HG03280 (cell line): ENCODE data around the gene WDR49.

ENCODE experiments used
- ATAC-seq: cut with Tn5 transposase; IDR thresholded peaks from one replicate; pipeline ENCODE4 v1.9.1; 2021; ENCODE audit warnings: mild to moderate bottlenecking, moderate library complexity; ENCODE audit not compliant: unreplicated experiment

Gene WDR49

GRCh38 chr3:167653760-167654159 is at the start of gene WDR49:
TSS of gene WDR49 (minus strand) at chr3:167653942. CDS start at chr3:167653425, 517 bp downstream.
- no peak for ATAC-seq

DNA sequence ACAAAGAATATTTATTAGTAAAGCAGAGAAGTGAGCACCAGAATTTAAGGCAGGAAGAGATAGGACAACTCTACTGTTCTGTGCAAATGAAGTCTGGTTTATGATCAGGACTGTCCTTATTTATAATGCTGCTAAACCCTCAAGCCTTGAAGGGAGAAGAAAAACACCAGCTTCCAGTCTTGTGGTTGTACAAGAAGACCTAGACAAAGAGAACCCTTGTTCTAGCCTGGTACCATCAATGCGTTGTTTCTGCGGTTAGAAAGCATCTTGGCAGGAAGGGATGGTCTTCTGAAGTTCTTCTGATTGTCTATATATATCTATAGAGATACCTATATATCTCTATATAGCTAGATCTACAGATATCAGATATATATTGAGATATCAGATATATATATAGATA is 47.2 kb upstream of the WDR49 start:
- ATAC-seq, result no peak

- no peak for ATAC-seq
Measured at GRCh38 chr3:167700046-167700445, 46.3 kb upstream of the WDR49 start.

DNA sequence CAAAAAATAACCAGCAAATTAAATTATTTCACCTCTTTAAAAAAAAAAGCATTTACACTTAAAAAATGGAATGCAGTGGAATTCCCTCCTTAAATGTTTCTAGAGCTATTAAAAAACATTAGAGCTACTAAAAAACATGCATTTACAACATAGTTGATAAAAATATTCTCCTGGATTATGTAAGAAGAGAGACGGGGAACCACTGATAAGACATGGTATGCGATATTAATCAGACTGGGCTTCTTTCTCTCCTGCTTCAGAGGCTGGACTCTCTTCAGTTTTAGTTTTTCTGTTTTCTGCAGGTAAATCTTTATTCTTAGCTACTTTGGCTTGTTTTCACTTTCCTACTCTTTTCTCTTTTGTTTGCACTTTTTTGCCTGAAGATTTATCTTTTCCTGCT is 40.4 kb upstream of the WDR49 start:
- no peak for ATAC-seq

- peak; percentile 100 for ATAC-seq
Measured at GRCh38 chr3:167691366-167691765, 37.6 kb upstream of the WDR49 start.

GRCh38 chr3:167684388-167684993 is 30.7 kb upstream of the WDR49 start:
- ATAC-seq, result peak; percentile 78

DNA sequence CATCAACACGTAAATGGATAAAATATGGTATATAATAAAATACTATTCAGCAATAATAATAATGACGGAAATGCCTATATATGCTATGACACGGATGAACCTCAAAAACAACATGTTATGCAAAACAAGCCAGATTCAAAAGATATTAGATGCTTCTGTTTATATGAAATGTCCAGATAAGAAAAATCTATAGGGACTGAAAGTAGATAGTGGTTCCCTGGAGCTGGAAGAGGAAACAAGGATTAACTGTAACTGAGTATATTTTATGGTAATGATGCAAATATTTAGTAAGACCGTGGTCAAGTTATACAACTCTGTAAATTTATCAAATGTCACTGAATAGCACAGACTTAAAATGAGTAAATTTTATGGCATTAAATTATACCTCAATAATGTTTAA is 25.8 kb upstream of the WDR49 start:
- no peak for ATAC-seq

DNA sequence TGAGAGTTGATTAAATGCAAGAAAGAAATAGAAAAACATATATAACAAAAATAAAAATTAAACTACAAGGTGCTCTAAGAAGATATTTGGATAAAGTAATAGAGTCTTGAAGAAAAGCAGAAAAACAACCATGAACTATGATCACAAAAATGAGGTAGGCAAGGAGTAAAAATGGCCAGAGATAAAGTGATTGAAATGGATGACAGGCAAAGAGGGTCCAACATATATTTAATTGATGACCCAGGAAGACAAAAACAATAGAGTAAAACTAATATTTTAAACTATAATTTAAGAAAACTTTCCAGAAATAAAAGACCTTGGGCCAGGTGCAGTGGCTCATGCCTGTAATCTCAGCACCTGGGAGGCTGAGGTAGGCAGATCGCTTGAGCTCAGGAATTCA is 22.1 kb upstream of the WDR49 start:
- ATAC-seq, result no peak

DNA sequence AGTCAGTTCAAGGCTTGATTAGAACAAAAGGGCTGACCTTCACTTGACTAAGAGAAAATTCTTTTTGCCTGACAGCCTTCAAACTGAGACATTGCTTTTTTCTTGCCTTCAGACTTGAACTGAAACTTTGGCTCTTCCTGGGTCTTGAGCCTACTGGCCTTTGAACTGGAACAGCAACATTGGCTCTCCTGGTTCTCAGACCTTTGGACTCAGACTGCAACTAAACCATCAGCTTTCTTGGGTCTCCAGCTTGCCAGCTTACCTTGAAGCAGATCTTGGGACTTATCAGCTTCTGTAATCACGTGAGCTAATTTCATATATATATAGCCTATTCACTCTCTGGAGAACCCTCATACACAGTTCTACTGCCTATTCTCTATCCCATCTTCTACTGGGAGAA is 19.5 kb upstream of the WDR49 start:
- no peak for ATAC-seq

DNA sequence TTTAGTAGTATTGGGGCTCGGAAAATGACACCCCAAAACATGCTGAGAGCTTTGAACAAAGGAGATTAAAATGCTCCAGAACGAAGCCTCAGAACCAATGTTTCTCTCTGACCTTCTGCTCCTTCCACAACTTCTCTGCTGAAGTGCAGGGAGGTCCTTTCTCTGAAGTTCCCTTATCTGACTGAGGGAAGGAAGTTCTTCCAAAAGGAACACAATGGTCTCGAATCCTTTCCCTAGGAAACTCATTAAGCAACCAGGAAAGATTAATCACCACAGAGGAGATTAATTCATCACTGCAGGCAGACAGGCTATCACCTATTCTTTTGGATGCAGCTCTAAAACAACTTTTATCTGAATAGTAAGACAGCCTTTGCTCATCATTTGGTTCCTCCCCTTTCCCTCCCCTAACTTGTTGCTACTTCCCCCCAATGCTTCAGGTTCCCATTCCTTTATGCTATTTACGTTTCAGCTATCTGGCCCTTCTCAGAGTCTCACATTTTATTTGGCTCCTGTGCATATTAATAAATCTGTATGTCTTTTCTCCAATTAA is 18.2 kb upstream of the WDR49 start:
- no peak for ATAC-seq

DNA sequence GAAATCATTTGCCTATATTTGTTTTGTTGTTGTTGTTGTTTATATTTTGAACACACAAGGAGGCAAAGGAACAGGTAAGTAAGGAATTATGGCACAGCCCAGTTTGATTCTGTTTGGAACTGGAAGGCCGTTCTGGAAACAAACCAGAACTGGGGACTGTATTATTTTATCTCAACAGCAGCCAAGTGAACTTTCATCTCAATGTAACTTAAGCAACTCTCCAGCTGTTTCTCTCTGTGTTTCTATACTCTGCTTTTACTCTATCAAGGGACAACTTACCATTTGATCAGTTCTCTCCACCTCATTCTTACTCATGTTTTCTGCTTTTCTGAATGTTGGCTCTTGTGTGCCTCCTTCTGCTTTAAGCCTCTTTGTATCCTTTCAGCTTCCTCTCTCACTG is 16.0 kb upstream of the WDR49 start:
- ATAC-seq, result no peak

DNA sequence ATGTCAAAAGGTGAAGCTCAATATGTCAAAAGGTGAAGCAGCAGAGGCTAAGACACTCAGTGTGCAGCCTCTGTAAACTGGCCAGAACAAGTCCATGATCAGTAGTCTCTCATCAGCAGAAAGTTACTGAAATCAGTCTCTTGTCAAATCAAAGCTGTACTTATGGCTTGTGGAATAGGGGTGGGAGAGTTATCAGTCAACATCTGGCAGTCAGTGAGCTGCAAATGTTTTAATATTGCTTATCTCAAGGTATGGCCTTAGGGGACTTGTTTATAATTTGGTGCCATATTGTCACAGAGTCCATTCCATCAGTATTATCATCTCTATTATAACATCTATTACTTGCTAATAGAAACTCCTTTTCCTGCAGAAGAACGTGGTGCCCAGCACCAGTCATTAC is 14.9 kb upstream of the WDR49 start:
- ATAC-seq, result no peak

GRCh38 chr3:167666563-167666962 is 12.8 kb upstream of the WDR49 start:
- no peak for ATAC-seq

DNA sequence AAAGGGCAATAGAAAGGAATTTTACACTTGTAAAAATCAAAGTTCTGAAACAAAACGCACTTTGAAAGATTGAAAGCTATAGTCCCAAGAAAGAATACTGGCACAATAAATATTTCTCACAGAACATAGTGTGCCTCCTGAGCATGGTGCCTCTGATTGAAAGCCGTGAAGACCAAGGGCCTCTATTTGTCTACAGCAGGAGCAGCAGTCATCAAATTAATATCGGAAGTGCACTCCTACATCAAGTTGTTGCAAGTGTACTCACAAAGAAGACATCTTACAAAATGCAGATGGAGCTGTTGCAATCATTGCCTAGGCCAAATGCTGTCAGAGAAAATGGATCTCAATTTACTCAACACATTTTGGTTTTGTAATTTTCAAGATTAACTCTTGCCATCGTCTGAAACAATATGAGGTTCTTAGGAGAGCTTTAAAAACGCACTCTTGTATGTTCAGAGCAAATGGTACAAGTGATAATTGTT is 9.2 kb upstream of the WDR49 start:
- no peak for ATAC-seq

DNA sequence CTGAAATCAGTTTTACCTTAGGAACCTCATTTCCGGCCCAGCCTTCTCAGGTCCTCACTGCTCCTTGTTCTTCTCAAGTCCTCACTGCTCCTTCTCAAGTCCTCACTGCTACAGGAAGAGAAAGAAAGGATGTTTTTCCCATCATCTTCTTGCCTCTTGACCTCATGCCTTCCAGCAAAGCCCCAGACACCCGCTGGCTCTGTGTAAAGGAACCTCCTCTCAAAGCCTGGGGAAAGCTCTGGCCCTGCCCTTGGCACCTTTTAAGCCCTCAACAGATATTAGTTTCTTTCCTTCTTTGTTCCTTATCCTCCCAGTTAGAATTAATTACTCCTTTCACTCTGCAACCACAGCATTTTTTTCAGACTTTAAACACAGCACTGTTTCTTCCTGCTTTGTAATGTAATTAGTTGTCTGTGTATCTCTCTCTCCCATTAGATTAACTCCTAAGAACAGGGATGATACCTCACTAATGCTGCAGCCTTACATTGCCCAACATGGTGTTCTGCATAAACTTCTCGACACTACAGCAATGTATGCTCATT is 4.0 kb upstream of the WDR49 start:
- no peak for ATAC-seq

GRCh38 chr3:167656821-167657220 is 3.1 kb upstream of the WDR49 start:
- ATAC-seq, result no peak

DNA sequence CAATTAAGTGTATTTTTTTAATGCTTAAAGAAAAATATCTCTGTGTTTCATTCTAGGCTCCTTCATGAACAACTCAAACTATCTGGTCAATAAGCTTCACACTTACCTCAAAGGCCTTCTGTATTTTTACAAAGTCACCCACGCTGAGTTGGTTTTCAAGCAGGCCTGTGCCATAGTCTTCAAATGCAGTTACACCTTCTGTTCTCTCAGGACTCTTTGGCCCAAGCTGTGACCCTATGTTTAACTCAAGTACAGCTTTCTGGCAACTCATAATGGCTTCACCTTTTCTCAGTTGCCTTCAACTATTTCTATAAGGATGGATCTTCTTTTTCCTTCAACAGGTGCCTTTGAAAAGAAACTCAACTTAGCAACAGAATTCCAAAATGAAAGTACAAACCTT is 587 bp downstream of the WDR49 start:
- no peak for ATAC-seq

GRCh38 chr3:167651826-167652225 is 1.9 kb downstream of the WDR49 start:
- ATAC-seq, result no peak

- ATAC-seq, result no peak
Measured at GRCh38 chr3:167650459-167650858, 3.3 kb downstream of the WDR49 start.

- ATAC-seq, result no peak
Measured at GRCh38 chr3:167649746-167650145, 4.0 kb downstream of the WDR49 start.

DNA sequence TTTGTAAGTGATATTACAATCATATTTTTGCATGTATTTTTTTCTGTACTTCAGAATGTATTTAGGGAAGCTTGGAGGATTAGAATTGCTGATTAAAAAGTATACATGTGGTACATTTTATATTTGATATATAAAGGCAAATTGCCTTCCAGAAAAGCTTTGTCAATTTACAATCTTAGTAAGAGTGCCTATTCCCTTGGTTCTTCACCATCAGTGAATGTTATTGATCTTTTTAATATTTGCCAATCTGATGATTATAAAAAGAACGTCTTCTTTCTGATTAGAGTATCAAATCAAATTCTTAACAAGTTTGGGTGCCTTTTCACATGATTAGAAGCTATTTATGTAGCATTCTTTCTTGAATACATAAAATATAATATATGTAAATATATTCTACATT is 9.1 kb downstream of the WDR49 start:
- ATAC-seq, result no peak

DNA sequence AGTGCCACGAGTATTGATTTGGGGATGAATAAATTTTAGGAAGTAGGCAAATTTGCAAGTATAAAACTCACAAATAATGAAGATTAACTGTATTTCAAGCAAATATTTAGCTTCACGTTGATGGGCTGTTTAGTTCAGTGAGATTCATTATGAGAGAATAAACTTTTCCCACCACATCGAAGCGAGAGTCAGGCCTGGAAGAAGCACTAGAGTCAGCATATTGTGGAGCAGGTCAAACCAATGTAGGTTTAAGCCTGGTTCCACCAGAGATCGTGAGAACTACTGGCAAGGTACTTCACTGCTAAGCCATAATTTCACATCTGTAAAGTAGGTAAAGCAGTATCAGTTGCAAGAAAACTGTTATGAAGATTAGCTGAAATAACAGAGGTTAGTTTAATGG is 22.3 kb downstream of the WDR49 start:
- no peak for ATAC-seq

GRCh38 chr3:167626490-167626889 is 27.3 kb downstream of the WDR49 start:
- no peak for ATAC-seq
